Pulmonary artery endothelial cell (primary cell): ENCODE measurements around the gene STXBP6. TPM values are rescaled to one million over a fixed set of nuclear protein-coding genes. Genes with fewer than 3 reads are reported as not detected.

Experiments
- DNase-seq: peaks from one replicate; pipeline ENCODE4 v3.0.0-alpha.2; 2011; ENCODE audit warnings: low read depth, low spot score
- total RNA-seq: library from RNA; depleted of rRNA; stranded (reverse); fragments of >200 nt; gene quantifications from 2 replicates; pipeline ENCODE4 v1.2.3, GENCODE V29; 2014

STXBP6 gene
- total RNA-seq, result 0.04 TPM in 1 of 2 replicates, not detected in the other

- no peak for DNase-seq
Measured at GRCh38 chr14:25049568-25050268, at the start of gene STXBP6. STXBP6 (minus strand) TSS chr14:25050147; CDS start chr14:24974818, 75,329 bp downstream.

- no peak for DNase-seq
Measured at GRCh38 chr14:25097120-25097519, 47.2 kb upstream of the STXBP6 start.

GRCh38 chr14:25095736-25096437, 45.9 kb upstream of the STXBP6 start:
- no peak for DNase-seq

- no peak for DNase-seq
Measured at GRCh38 chr14:25094171-25094907, 44.4 kb upstream of the STXBP6 start.

GRCh38 chr14:25092258-25092740, 42.4 kb upstream of the STXBP6 start:
- no peak for DNase-seq

- no peak for DNase-seq
Measured at GRCh38 chr14:25090716-25091454, 40.9 kb upstream of the STXBP6 start.

- no peak for DNase-seq
Measured at GRCh38 chr14:25090256-25090655, 40.3 kb upstream of the STXBP6 start.

- no peak for DNase-seq
Measured at GRCh38 chr14:25089496-25089895, 39.5 kb upstream of the STXBP6 start.

GRCh38 chr14:25086821-25087396, 37.0 kb upstream of the STXBP6 start:
- no peak for DNase-seq

- no peak for DNase-seq
Measured at GRCh38 chr14:25086081-25086480, 36.1 kb upstream of the STXBP6 start.

GRCh38 chr14:25080682-25081081, 30.7 kb upstream of the STXBP6 start:
- DNase-seq, result no peak

GRCh38 chr14:25079311-25079710, 29.4 kb upstream of the STXBP6 start:
- no peak for DNase-seq

GRCh38 chr14:25074099-25074685, 24.2 kb upstream of the STXBP6 start:
- DNase-seq, result no peak

GRCh38 chr14:25069879-25070278, 19.9 kb upstream of the STXBP6 start:
- DNase-seq, result no peak

- no peak for DNase-seq
Measured at GRCh38 chr14:25067600-25067999, 17.7 kb upstream of the STXBP6 start.

- no peak for DNase-seq
Measured at GRCh38 chr14:25062022-25062321, 12.0 kb upstream of the STXBP6 start.

- no peak for DNase-seq
Measured at GRCh38 chr14:25056688-25057078, 6.7 kb upstream of the STXBP6 start.

- DNase-seq, result no peak
Measured at GRCh38 chr14:25055992-25056687, 6.2 kb upstream of the STXBP6 start.

- DNase-seq, result no peak
Measured at GRCh38 chr14:25055005-25055404, 5.1 kb upstream of the STXBP6 start.

GRCh38 chr14:25053585-25053984, 3.6 kb upstream of the STXBP6 start:
- no peak for DNase-seq
